GM21723 (cell line): Measurements from ENCODE around the gene AGBL3.

Experiments
- ATAC-seq: cut with Tn5 transposase; IDR thresholded peaks from one replicate; pipeline ENCODE4 v1.9.1; 2021; ENCODE audit warnings: mild to moderate bottlenecking, moderate library complexity; ENCODE audit not compliant: unreplicated experiment

Gene AGBL3

GRCh38 chr7:135143885-135144668 lies 157.8 kb downstream of the AGBL3 start:
- ATAC-seq = no peak

- peak; percentile 22 for ATAC-seq
Measured at GRCh38 chr7:135147341-135147898, 161.1 kb downstream of the AGBL3 start.

GRCh38 chr7:135147899-135148721 lies 161.8 kb downstream of the AGBL3 start, which contains the start of gene TMEM140:
Gene TMEM140 (plus strand): TSS chr7:135148072. CDS start chr7:135164442, 16,370 bp downstream.
- peak; percentile 85 for ATAC-seq

GRCh38 chr7:135150072-135150782 lies 163.9 kb downstream of the AGBL3 start:
- no peak for ATAC-seq

GRCh38 chr7:135151132-135151531 lies 164.8 kb downstream of the AGBL3 start:
- ATAC-seq = no peak

GRCh38 chr7:135151533-135151932 lies 165.2 kb downstream of the AGBL3 start:
- no peak for ATAC-seq

GRCh38 chr7:135152442-135152841 lies 166.1 kb downstream of the AGBL3 start:
- ATAC-seq = no peak

GRCh38 chr7:135154734-135155133 lies 168.4 kb downstream of the AGBL3 start:
- no peak for ATAC-seq

GRCh38 chr7:135156290-135156689 lies 170.0 kb downstream of the AGBL3 start:
- no peak for ATAC-seq

GRCh38 chr7:135158141-135158655 lies 171.9 kb downstream of the AGBL3 start:
- no peak for ATAC-seq

- no peak for ATAC-seq
Measured at GRCh38 chr7:135158874-135159273, 172.6 kb downstream of the AGBL3 start.

GRCh38 chr7:135159359-135160085 lies 173.2 kb downstream of the AGBL3 start:
- no peak for ATAC-seq

- ATAC-seq = peak; percentile 47
Measured at GRCh38 chr7:135160098-135160857, 174.0 kb downstream of the AGBL3 start.

- ATAC-seq = no peak
Measured at GRCh38 chr7:135160858-135161653, 174.7 kb downstream of the AGBL3 start.

GRCh38 chr7:135161669-135162068 lies 175.4 kb downstream of the AGBL3 start:
- no peak for ATAC-seq

GRCh38 chr7:135162382-135163001 lies 176.2 kb downstream of the AGBL3 start:
- ATAC-seq = no peak

- no peak for ATAC-seq
Measured at GRCh38 chr7:135164357-135165061, 178.2 kb downstream of the AGBL3 start.
